Astrocyte (in vitro differentiated cells and primary cell): ENCODE data around the gene DCUN1D2. TPM values are rescaled to one million over a fixed set of nuclear protein-coding genes. Genes with fewer than 3 reads are reported as not detected.

Source experiments
- DNase-seq: peaks from one replicate; pipeline ENCODE4 v3.0.0-alpha.2; 2010; ENCODE audit warnings: low read depth
- FAIRE-seq: peaks from 2 replicates; lab custom pipeline; 2011; peaks lifted over from hg19 to GRCh38; lab: Jason Lieb, UNC
- H2AFZ ChIP-seq: 2 replicates; pipeline ENCODE4 v1.6.0; 2012; ENCODE audit warnings: low read depth, low read length, inconsistent platforms
- H3K27ac ChIP-seq: 2 replicates; pipeline ENCODE4 v1.5.1; 2011; ENCODE audit warnings: low read depth, low read length, inconsistent platforms
- H3K27me3 ChIP-seq: 2 replicates; pipeline ENCODE4 v1.6.0; 2011; ENCODE audit warnings: low read length, inconsistent platforms; ENCODE audit not compliant: insufficient read depth
- H3K36me3 ChIP-seq: 2 replicates; pipeline ENCODE4 v1.5.1; 2011; ENCODE audit warnings: low read length, inconsistent platforms; ENCODE audit not compliant: insufficient read depth
- H3K4me1 ChIP-seq: 2 replicates; pipeline ENCODE4 v1.5.1; 2011; ENCODE audit warnings: low read length, inconsistent platforms; ENCODE audit not compliant: insufficient read depth
- H3K4me2 ChIP-seq: 2 replicates; pipeline ENCODE4 v1.6.0; 2012; ENCODE audit warnings: low read length, inconsistent platforms
- H3K4me3 ChIP-seq: 2 replicates; pipeline ENCODE4 v1.5.1; 2011; ENCODE audit warnings: low read depth, mild to moderate bottlenecking, low read length, inconsistent platforms; ENCODE audit not compliant: insufficient read depth
- H3K79me2 ChIP-seq: 2 replicates; pipeline ENCODE4 v1.6.0; 2012; ENCODE audit warnings: mild to moderate bottlenecking, low read length, inconsistent platforms; ENCODE audit not compliant: insufficient read depth
- H3K9ac ChIP-seq: 2 replicates; pipeline ENCODE4 v1.6.0; 2012; ENCODE audit warnings: mild to moderate bottlenecking, low read length, inconsistent platforms
- H3K9me3 ChIP-seq: 2 replicates; pipeline ENCODE4 v1.5.1; 2012; ENCODE audit warnings: low read depth, mild to moderate bottlenecking, low read length, inconsistent platforms; ENCODE audit not compliant: insufficient read depth
- H4K20me1 ChIP-seq: 2 replicates; pipeline ENCODE4 v1.6.0; 2012; ENCODE audit warnings: low read length, inconsistent platforms; ENCODE audit not compliant: insufficient read depth
- H3K27ac Mint-ChIP-seq: one replicate; pipeline ENCODE4 v1.8.0; 2021; ENCODE audit warnings: mild to moderate bottlenecking, mixed read lengths; ENCODE audit not compliant: unreplicated experiment
- H3K27me3 Mint-ChIP-seq: one replicate; pipeline ENCODE4 v1.8.0; 2021; ENCODE audit warnings: low read depth, mixed read lengths; ENCODE audit not compliant: unreplicated experiment
- H3K36me3 Mint-ChIP-seq: one replicate; pipeline ENCODE4 v1.8.0; 2021; ENCODE audit warnings: low read depth, mixed read lengths; ENCODE audit not compliant: unreplicated experiment
- H3K4me1 Mint-ChIP-seq: one replicate; pipeline ENCODE4 v1.8.0; 2021; ENCODE audit warnings: low read depth, mixed read lengths; ENCODE audit not compliant: unreplicated experiment
- H3K4me3 Mint-ChIP-seq: one replicate; pipeline ENCODE4 v1.8.0; 2021; ENCODE audit warnings: mild to moderate bottlenecking, moderate library complexity, mixed read lengths; ENCODE audit not compliant: unreplicated experiment
- H3K9me3 Mint-ChIP-seq: one replicate; pipeline ENCODE4 v1.8.0; 2021; ENCODE audit warnings: mild to moderate bottlenecking, mixed read lengths; ENCODE audit not compliant: unreplicated experiment
- CTCF ChIP-seq: IDR thresholded peaks from 2 replicates; pipeline ENCODE4 v1.5.1; 2011; ENCODE audit warnings: low read depth, mild to moderate bottlenecking, inconsistent platforms, low read length, moderate library complexity; ENCODE audit not compliant: insufficient read depth
- EZH2 ChIP-seq: IDR thresholded peaks from 2 replicates; pipeline ENCODE4 v1.6.1; 2012; ENCODE audit warnings: mild to moderate bottlenecking, low read length, inconsistent platforms; ENCODE audit not compliant: insufficient read depth
- total RNA-seq: library from RNA; stranded (reverse); gene quantifications from 2 replicates; pipeline ENCODE4 v1.2.1, GENCODE V29; 2021

DCUN1D2 gene
- total RNA-seq, 1 donor from 2014 or later, result 16.3 TPM

GRCh38 chr13:113537205-113537604 is 46.7 kb upstream of the DCUN1D2 start:
- Histone ChIP-seq H3K27ac (no peak overlapping the region), H3K4me2 (no peak overlapping the region), H3K36me3 (peaks cover 18% of the 10 kb centered on the region), H3K79me2 (peaks cover 28% of the 10 kb centered on the region), H3K4me3 (no peak overlapping the region), H4K20me1 (peaks cover 29% of the 10 kb centered on the region), H3K4me1 (peaks cover 3% of the 10 kb centered on the region), H3K27me3 (no peaks in the 10 kb centered on the region), H2AFZ (no peak overlapping the region), H3K9ac (no peak overlapping the region), H3K9me3 (peaks cover 4% of the 10 kb centered on the region)
- Mint-ChIP-seq H3K4me3 (no peak overlapping the region), H3K9me3 (peaks cover 3% of the 10 kb centered on the region), H3K27me3 (no peaks in the 10 kb centered on the region), H3K4me1 (peaks cover 3% of the 10 kb centered on the region), H3K36me3 (peaks cover 19% of the 10 kb centered on the region), H3K27ac (no peak overlapping the region)
- FAIRE-seq, result no peak
- no peak for DNase-seq
- no peak for TF ChIP-seq EZH2
- TF ChIP-seq CTCF, result no peak

- Histone ChIP-seq H3K4me3 (no peak overlapping the region), H3K4me1 (peaks cover 8% of the 10 kb centered on the region), H3K79me2 (peaks cover 27% of the 10 kb centered on the region), H3K27ac (no peak overlapping the region), H2AFZ (no peak overlapping the region), H3K9me3 (peaks cover 4% of the 10 kb centered on the region), H3K4me2 (no peak overlapping the region), H3K9ac (no peak overlapping the region), H3K36me3 (peaks cover 18% of the 10 kb centered on the region), H4K20me1 (peaks cover 31% of the 10 kb centered on the region), H3K27me3 (no peaks in the 10 kb centered on the region)
- DNase-seq (no peak), FAIRE-seq (no peak)
- Mint-ChIP-seq H3K9me3 (peaks cover 3% of the 10 kb centered on the region), H3K4me1 (peaks cover 8% of the 10 kb centered on the region), H3K36me3 (peaks cover 24% of the 10 kb centered on the region), H3K4me3 (no peak overlapping the region), H3K27me3 (no peaks in the 10 kb centered on the region), H3K27ac (no peak overlapping the region)
- TF ChIP-seq CTCF (no peak), EZH2 (no peak)
These were observed 46.1 kb upstream of the DCUN1D2 start for GRCh38 chr13:113536461-113537110.

GRCh38 chr13:113535381-113535781 is 44.9 kb upstream of the DCUN1D2 start:
- H2AFZ ChIP-seq, result no peak overlapping the region
- H3K9ac ChIP-seq, result no peak overlapping the region
- peaks cover 27% of the 10 kb centered on the region for H4K20me1 ChIP-seq
- no peaks in the 10 kb centered on the region for H3K27me3 ChIP-seq
- no peaks in the 10 kb centered on the region for H3K9me3 Mint-ChIP-seq
- peaks cover 8% of the 10 kb centered on the region for H3K4me1 ChIP-seq
- H3K27ac ChIP-seq, result no peak overlapping the region
- no peak overlapping the region for H3K4me3 ChIP-seq
- no peak for TF ChIP-seq EZH2
- no peak for TF ChIP-seq CTCF
- H3K36me3 ChIP-seq, result peaks cover 20% of the 10 kb centered on the region
- no peaks in the 10 kb centered on the region for H3K27me3 Mint-ChIP-seq
- no peak overlapping the region for H3K4me2 ChIP-seq
- H3K36me3 Mint-ChIP-seq, result peaks cover 16% of the 10 kb centered on the region
- H3K79me2 ChIP-seq, result peaks cover 19% of the 10 kb centered on the region
- H3K4me1 Mint-ChIP-seq, result peaks cover 11% of the 10 kb centered on the region
- no peak overlapping the region for H3K27ac Mint-ChIP-seq
- H3K9me3 ChIP-seq, result no peaks in the 10 kb centered on the region
- H3K4me3 Mint-ChIP-seq, result no peak overlapping the region
- no peak for FAIRE-seq
- no peak for DNase-seq
